Esophagus squamous epithelium (tissue), 5 donors: ENCODE measurements around the gene ETV1. TPM values are rescaled to one million over a fixed set of nuclear protein-coding genes. Genes with fewer than 3 reads are reported as not detected.

ENCODE experiments used
- DNase-seq: peaks from one replicate; lab custom pipeline; 2025; lab: John Stamatoyannopoulos, UW
- H3K27ac ChIP-seq, 4 donors: fragments of 200-600 bp; sonication (generic); one replicate each; pipeline ENCODE4 v1.5.1; 2016 to 2019; ENCODE audit warnings: mild to moderate bottlenecking in 1 of 4
- H3K27me3 ChIP-seq, 4 donors: fragments of 200-600 bp; sonication (generic); 1 replicate in 3 of 4; 2 replicates in 1 of 4; pipeline versions ENCODE4 v1.5.1 to v1.6.0; 2017 to 2021; ENCODE audit warnings: antibody characterized with exemption in 1 of 4
- H3K36me3 ChIP-seq, 3 donors: fragments of 200-600 bp; sonication (generic); one replicate each; pipeline ENCODE4 v1.5.1; 2016 to 2019
- H3K4me1 ChIP-seq, 3 donors: fragments of 200-600 bp; sonication (generic); one replicate each; pipeline ENCODE4 v1.5.1; 2017 to 2019
- H3K4me3 ChIP-seq, 4 donors: fragments of 200-600 bp; sonication (generic); 1 replicate in 3 of 4; 2 replicates in 1 of 4; pipeline ENCODE4 v1.5.1; 2016 to 2019; ENCODE audit warnings: mild to moderate bottlenecking in 2 of 4, moderate library complexity in 1 of 4
- H3K9me3 ChIP-seq, 3 donors: fragments of 200-600 bp; sonication (generic); one replicate each; pipeline ENCODE4 v1.5.1; 2016 to 2019
- POLR2A ChIP-seq, 4 donors: fragments of 450-650 bp; IDR thresholded peaks; one replicate each; pipeline ENCODE4 v1.6.1; 2017; ENCODE audit warnings: antibody characterized with exemption in 4 of 4, mild to moderate bottlenecking in 4 of 4, moderate library complexity in 3 of 4
- WGBS, 2 donors: methylation state at CpG; one replicate each; pipeline ENCODE4 v1.1.5; 2018; 5-methylcytosine and 5-hydroxymethylcytosine counted together
- intact Hi-C: fragments of 100-400 bp; cut with DNase I; formaldehyde crosslinking; loops from one replicate; pipeline ENCODE4 v1.15.0; 2022
- total RNA-seq, 4 donors: library from RNA; depleted of rRNA; stranded (reverse); fragments of >200 nt; gene quantifications; one replicate each; pipeline ENCODE4 v1.1.0, GENCODE V29; 2016
- TF ChIP-seq, protein P1 (sequence below), 6 experiments: fragments of 450-650 bp in 4 of 6; fragments of 200-600 bp in 2 of 6; sonication (generic) in 2 of 6; IDR thresholded peaks; one replicate each; pipeline ENCODE4 v1.5.1; 2016 to 2019; ENCODE audit warnings: antibody characterized with exemption in 6 of 6, mild to moderate bottlenecking in 4 of 6, moderate library complexity in 4 of 6
- donor health status: DM: yes; HTN: yes; CAD: no.

ETV1 gene
- total RNA-seq, 4 donors from 2014 or later: 0.27 to 10.0 (median 1.6) TPM

DNA sequence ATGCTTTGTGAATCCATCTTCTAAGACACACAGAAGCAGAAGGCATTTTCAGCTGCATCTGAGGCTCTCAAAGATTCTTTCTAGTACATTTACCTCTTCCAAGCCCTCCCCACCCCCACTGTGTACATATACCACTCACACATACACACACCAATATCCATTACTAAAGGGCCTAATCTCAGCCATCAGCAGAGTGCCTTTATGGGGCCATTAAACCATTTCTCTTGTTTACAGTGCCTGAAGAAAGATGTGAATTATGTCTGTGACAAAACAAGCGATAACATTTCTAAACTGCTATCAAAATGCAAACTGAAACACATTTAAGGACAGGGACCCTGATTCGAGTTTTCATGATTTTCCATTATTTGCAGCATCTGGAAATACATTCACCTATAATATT, 40.0 kb downstream of the ETV1 start:
- no peaks in the 10 kb centered on the region for H3K9me3 ChIP-seq
- TF ChIP-seq, protein P1, sequence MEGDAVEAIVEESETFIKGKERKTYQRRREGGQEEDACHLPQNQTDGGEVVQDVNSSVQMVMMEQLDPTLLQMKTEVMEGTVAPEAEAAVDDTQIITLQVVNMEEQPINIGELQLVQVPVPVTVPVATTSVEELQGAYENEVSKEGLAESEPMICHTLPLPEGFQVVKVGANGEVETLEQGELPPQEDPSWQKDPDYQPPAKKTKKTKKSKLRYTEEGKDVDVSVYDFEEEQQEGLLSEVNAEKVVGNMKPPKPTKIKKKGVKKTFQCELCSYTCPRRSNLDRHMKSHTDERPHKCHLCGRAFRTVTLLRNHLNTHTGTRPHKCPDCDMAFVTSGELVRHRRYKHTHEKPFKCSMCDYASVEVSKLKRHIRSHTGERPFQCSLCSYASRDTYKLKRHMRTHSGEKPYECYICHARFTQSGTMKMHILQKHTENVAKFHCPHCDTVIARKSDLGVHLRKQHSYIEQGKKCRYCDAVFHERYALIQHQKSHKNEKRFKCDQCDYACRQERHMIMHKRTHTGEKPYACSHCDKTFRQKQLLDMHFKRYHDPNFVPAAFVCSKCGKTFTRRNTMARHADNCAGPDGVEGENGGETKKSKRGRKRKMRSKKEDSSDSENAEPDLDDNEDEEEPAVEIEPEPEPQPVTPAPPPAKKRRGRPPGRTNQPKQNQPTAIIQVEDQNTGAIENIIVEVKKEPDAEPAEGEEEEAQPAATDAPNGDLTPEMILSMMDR (IDR thresholded peaks at IDR 0.05): no peak
- TF ChIP-seq POLR2A (IDR thresholded peaks at IDR 0.05): no peak
- DNase-seq: no peak
- H3K27me3 ChIP-seq: no peaks in the 10 kb centered on the region
- 75 to 81% methylated on average over 2 of the region's 2 CpGs for WGBS, 2 donors
- H3K27ac ChIP-seq: no peak overlapping the region
- no peaks in the 10 kb centered on the region for H3K36me3 ChIP-seq
- intact Hi-C loops: no loop called here
- no peak overlapping the region for H3K4me3 ChIP-seq
- no peaks in the 10 kb centered on the region for H3K4me1 ChIP-seq

DNA sequence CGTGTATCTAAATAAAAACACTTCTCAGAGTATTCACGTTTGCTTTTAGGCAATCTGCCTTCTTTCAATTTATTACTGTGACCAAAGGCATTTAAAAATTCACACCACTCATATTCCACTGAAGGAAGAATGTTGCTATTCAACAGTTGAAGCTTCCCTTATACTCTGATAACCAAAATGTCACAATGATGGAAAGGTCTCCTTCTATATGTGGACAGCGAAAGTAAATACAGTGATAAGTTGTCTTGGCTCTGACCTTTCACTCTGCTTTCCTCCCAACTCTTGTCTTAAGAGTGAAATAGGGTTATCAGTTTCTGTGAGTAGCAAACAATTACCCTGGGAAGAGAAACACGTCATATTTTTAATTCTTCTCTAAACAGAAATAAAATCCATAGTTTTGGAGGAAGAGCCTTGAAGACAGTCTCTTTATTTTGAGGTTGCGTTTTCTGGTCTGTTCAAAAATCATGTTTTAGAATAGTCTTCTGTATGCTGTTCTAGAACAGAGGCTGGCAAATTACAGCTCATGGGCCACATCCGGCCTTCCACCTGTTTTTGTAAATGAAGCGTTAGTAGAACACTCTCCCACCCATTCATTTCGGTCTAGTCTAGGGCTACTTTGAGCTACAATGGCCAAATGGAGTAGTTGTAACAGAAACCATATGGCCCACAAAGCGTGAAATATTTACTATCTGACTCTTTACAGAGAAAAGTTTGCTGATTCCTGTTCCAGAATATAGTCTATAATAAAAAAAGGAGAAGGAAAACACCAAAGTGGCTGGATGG, 41.3 kb downstream of the ETV1 start:
- DNase-seq: no peak

DNA sequence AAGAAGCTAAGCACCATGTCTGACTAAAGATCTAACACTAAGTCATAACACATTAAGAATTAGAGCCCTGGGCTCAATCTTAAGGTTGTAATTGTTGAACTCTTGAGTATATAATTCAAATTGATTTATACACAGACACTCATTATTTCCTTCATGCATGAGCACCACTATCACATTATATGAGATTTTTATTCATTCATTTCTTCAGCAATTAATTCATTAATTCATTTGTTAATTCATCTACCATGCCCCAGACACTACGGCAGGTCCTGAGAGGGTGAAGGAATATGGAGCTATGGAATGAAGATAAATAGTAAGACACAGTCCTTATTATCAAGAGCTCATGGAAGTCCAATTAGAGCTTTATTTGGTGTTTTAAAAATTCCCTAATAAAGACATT, 41.9 kb downstream of the ETV1 start:
- 92 to 100% methylated on average over 1 of the region's 1 CpG for WGBS, 2 donors
- Histone ChIP-seq H3K4me3 (no peak overlapping the region), H3K36me3 (no peaks in the 10 kb centered on the region), H3K9me3 (no peaks in the 10 kb centered on the region), H3K4me1 (no peaks in the 10 kb centered on the region), H3K27ac (no peak overlapping the region), H3K27me3 (no peaks in the 10 kb centered on the region)
- intact Hi-C loops: no loop called here
- no peak for DNase-seq
- TF ChIP-seq POLR2A (IDR thresholded peaks at IDR 0.05): no peak
- TF ChIP-seq, protein P1 (IDR thresholded peaks at IDR 0.05): no peak

More for the DNA sequence above, 41.3 kb downstream of the ETV1 start:
- H3K36me3 ChIP-seq: no peaks in the 10 kb centered on the region
- no peaks in the 10 kb centered on the region for H3K9me3 ChIP-seq
- no peak overlapping the region for H3K4me3 ChIP-seq
- H3K4me1 ChIP-seq: no peaks in the 10 kb centered on the region
- H3K27ac ChIP-seq: no peak overlapping the region
- WGBS, 2 donors: 76 to 84% methylated on average over 9 of the region's 9 CpGs
- intact Hi-C loops: no loop called here
- no peak for TF ChIP-seq POLR2A (IDR thresholded peaks at IDR 0.05)
- TF ChIP-seq, protein P1 (IDR thresholded peaks at IDR 0.05): no peak
- no peaks in the 10 kb centered on the region for H3K27me3 ChIP-seq

DNA sequence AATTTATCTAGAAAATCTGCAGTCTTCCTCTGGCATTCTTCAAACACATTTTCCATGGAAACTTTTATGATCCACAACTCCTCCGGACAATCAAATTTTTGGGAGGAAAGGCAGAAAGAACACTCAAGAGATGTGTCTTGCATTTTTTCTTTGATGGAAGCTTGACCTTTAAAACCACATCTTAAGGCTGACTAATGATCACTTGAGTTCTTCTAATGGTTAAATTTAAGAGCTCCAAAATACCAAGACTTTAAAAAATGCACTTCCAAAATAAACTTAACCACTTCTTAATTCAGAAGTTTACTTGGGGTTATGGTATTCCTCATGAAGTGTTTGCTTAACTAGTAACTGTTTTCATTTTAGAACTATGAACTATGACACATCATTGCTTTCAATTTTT, 43.3 kb downstream of the ETV1 start:
- no peaks in the 10 kb centered on the region for H3K9me3 ChIP-seq
- TF ChIP-seq, protein P1 (IDR thresholded peaks at IDR 0.05): no peak
- no peak for TF ChIP-seq POLR2A (IDR thresholded peaks at IDR 0.05)
- H3K36me3 ChIP-seq: no peaks in the 10 kb centered on the region
- H3K27me3 ChIP-seq: no peaks in the 10 kb centered on the region
- 62 to 93% methylated on average over 1 of the region's 1 CpG for WGBS, 2 donors
- no peak overlapping the region for H3K4me3 ChIP-seq
- H3K27ac ChIP-seq: no peak overlapping the region
- intact Hi-C loops: no loop called here
- no peaks in the 10 kb centered on the region for H3K4me1 ChIP-seq
- DNase-seq: no peak

DNA sequence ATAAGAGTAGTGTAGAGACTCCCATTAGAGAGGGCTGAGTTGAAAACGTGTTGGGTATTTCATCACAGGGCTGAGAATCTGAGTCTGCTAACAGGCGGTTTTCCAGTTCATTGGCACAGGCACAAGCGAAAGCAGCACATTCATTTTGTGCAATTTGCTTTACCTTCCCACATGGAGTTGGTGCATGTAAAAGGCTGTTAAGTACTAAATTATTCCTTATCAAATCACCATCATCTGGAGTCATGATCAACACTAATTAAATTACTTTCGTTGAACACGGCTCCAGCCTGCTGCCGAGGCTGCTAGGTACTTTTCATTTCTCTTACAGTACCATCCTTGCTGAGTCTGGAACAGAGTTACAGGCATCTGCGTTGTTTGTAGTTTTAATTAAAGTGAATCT, 43.8 kb downstream of the ETV1 start:
- no peak overlapping the region for H3K27ac ChIP-seq
- no peaks in the 10 kb centered on the region for H3K27me3 ChIP-seq
- no peaks in the 10 kb centered on the region for H3K4me1 ChIP-seq
- 85 to 87% methylated on average over 7 of the region's 7 CpGs for WGBS, 2 donors
- TF ChIP-seq, protein P1 (IDR thresholded peaks at IDR 0.05): no peak
- TF ChIP-seq POLR2A (IDR thresholded peaks at IDR 0.05): no peak
- H3K36me3 ChIP-seq: no peaks in the 10 kb centered on the region
- intact Hi-C loops: no loop called here
- H3K9me3 ChIP-seq: no peaks in the 10 kb centered on the region
- H3K4me3 ChIP-seq: no peak overlapping the region
- DNase-seq: no peak
